ENCODE measurements around the gene TRIM28.

- TF ChIP-seq CTCF (IDR thresholded peaks at IDR 0.05) (no peak), POLR2A (IDR thresholded peaks at IDR 0.05) (no peak), POLR2AphosphoS5 (IDR thresholded peaks at IDR 0.05; ENCODE audit: insufficient read depth in 1 of 2, low read depth in 1 of 2) (no peak)
Observed at GRCh38 chr19:58497634-58498170, 46.2 kb upstream of the TRIM28 start.
